Measurements from ENCODE around the gene GJA1.

GRCh38 chr6:121453191-121453590, 17.7 kb downstream of the GJA1 start:
- TF ChIP-seq EZH2 (IDR thresholded peaks at IDR 0.05; ENCODE audit: low read length): no peak
- TF ChIP-seq, protein P1, sequence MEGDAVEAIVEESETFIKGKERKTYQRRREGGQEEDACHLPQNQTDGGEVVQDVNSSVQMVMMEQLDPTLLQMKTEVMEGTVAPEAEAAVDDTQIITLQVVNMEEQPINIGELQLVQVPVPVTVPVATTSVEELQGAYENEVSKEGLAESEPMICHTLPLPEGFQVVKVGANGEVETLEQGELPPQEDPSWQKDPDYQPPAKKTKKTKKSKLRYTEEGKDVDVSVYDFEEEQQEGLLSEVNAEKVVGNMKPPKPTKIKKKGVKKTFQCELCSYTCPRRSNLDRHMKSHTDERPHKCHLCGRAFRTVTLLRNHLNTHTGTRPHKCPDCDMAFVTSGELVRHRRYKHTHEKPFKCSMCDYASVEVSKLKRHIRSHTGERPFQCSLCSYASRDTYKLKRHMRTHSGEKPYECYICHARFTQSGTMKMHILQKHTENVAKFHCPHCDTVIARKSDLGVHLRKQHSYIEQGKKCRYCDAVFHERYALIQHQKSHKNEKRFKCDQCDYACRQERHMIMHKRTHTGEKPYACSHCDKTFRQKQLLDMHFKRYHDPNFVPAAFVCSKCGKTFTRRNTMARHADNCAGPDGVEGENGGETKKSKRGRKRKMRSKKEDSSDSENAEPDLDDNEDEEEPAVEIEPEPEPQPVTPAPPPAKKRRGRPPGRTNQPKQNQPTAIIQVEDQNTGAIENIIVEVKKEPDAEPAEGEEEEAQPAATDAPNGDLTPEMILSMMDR (optimal IDR thresholded peaks at IDR 0.05 in 1 of 3, IDR thresholded peaks at IDR 0.05 in 1 of 3, conservative IDR thresholded peaks at IDR 0.05 in 1 of 3; ENCODE audit: extremely low read depth in 1 of 3, insufficient read depth in 2 of 3, low read length in 3 of 3): no peak

Data from keratinocyte (primary cell).